Activated CD4-positive, alpha-beta T cell treated with anti-CD3 and anti-CD28 coated beads, Interleukin-2, amount 10 ng/mL, durations not matched to agents 24 days and 14 days (primary cell): ENCODE data around the gene ZMYM4. TPM values are rescaled to one million over a fixed set of nuclear protein-coding genes. Genes with fewer than 3 reads are reported as not detected.
"Not testable (repeated sequence)": the region's sequence is repeated elsewhere in the genome, so short reads cannot be mapped to it uniquely, and the experiment has no call there.

Experiments used
- DNase-seq: peaks from one replicate; pipeline ENCODE4 v3.0.0; 2022
- H3K27ac Mint-ChIP-seq: one replicate; pipeline ENCODE4 v1.8.0; 2022; ENCODE audit warnings: mild to moderate bottlenecking, mixed read lengths
- H3K27me3 Mint-ChIP-seq: one replicate; pipeline ENCODE4 v1.8.0; 2022; ENCODE audit warnings: mixed read lengths
- H3K36me3 Mint-ChIP-seq: one replicate; pipeline ENCODE4 v1.8.0; 2022; ENCODE audit warnings: low read depth, mild to moderate bottlenecking, mixed read lengths
- H3K4me1 Mint-ChIP-seq: one replicate; pipeline ENCODE4 v1.8.0; 2021; ENCODE audit warnings: mixed read lengths
- H3K4me3 Mint-ChIP-seq: one replicate; pipeline ENCODE4 v1.8.0; 2022; ENCODE audit warnings: mild to moderate bottlenecking, moderate library complexity, mixed read lengths
- H3K9me3 Mint-ChIP-seq: one replicate; pipeline ENCODE4 v1.8.0; 2021; ENCODE audit warnings: mixed read lengths
- intact Hi-C: fragments of 100-400 bp; cut with micrococcal nuclease; formaldehyde crosslinking; loops from one replicate; pipeline ENCODE4 v1.15.1; 2023
- total RNA-seq: library from RNA; stranded (reverse); gene quantifications from 2 replicates; pipeline ENCODE4 v1.2.3, GENCODE V29; 2022

The ZMYM4 gene
- total RNA-seq, 1 donor from 2014 or later = 25.6 TPM

DNA sequence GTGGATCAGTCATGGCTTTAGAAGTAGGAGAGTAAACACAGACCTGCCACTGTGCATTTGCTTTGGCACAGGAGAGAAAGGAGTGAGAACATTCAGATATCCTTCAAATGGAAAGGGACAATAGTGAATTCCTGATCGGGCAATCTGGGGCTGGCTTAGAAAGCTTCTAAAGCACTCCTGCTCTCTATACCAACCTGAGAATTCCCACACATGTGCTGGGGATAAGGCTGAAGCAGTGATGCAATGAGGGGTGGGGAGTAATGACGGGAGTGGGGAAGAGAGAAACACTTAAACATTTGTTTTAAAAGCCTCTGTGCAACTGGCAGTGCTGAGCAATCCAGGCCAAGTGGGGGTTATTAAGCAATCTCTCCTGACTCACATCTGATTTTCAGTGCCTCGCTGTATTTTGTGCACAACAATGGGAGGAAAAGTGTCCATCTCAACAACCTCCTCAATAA is 179.9 kb downstream of the ZMYM4 start:
- Mint-ChIP-seq H3K27me3 (no peaks in the 10 kb centered on the region), H3K27ac (no peak overlapping the region), H3K36me3 (peaks cover 26% of the 10 kb centered on the region), H3K9me3 (no peaks in the 10 kb centered on the region), H3K4me1 (peaks cover 26% of the 10 kb centered on the region), H3K4me3 (no peak overlapping the region)
- DNase-seq = no peak
- intact Hi-C loops = loop anchor here (10.0 kb wide), 1 partner anchor 244 kb away; no protein-coding TSS in a partner anchor

DNA sequence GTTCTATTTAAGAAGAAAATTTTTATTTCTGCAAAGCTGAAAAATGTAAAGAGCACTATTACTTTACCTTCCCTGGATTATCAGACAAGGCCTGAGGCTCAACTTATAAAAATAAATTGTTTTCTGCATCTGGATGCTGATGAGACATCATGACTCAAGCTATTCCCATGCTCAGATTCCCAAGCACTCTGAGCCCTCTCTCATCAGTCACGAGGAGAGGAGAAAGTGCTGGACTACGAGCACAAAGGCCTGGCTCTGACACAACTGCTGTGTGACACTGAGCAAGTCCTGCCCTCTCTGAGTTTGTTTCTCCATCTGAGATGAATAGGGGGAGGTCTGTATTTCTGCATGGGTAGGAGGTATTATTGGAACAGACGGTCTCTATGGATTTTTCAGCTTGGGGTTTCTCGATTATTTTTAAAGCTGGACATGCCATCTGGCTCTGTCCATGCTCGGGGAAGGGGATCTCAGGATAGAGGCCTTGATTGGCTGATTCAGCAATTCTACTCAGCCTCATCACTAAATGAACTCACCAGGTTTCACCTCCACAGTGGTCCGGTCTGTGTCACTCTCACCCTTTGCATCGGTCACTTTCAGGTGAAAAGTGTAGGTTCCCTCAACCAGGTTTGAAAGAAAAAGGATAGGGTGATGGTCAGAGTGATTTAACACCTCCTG is 181.0 kb downstream of the ZMYM4 start:
- no peaks in the 10 kb centered on the region for H3K27me3 Mint-ChIP-seq
- H3K36me3 Mint-ChIP-seq = peaks cover 32% of the 10 kb centered on the region
- DNase-seq = no peak
- H3K4me3 Mint-ChIP-seq = no peak overlapping the region
- H3K9me3 Mint-ChIP-seq = no peaks in the 10 kb centered on the region
- H3K4me1 Mint-ChIP-seq = peaks cover 26% of the 10 kb centered on the region
- intact Hi-C loops = loop anchor here (5.0 to 10.0 kb wide), 4 partner anchors 58 to 325 kb away; partner anchors contain the start of gene C1orf216
- no peak overlapping the region for H3K27ac Mint-ChIP-seq

DNA sequence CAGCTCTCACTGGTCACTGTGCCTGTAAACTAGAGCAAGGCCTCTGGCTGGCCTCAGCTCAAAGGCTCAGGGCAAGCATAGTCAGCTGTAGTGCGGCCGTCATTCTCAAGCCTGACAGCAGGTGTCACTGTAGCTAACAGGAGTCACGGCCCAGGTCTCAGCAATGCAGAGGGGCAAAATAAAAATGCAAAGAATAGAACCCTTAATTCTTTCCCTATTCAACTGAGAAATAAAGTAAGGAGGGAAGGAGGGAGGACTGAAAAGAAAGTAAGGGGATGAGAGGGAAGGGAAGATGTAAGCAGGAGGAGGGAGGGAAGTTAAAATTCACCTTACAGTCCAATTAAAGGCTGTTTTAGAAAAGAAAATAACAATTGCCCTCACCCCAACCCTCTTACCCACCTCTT is 182.6 kb downstream of the ZMYM4 start:
- intact Hi-C loops = loop anchor here (1.0 to 10.0 kb wide), 5 partner anchors 56 to 324 kb away; partner anchors contain the start of gene C1orf216
- Mint-ChIP-seq H3K4me3 (no peak overlapping the region), H3K4me1 (peaks cover 29% of the 10 kb centered on the region), H3K27me3 (no peaks in the 10 kb centered on the region), H3K27ac (peak overlapping the region; percentile 48), H3K36me3 (peaks cover 40% of the 10 kb centered on the region), H3K9me3 (no peaks in the 10 kb centered on the region)
- peak; percentile 94 for DNase-seq

DNA sequence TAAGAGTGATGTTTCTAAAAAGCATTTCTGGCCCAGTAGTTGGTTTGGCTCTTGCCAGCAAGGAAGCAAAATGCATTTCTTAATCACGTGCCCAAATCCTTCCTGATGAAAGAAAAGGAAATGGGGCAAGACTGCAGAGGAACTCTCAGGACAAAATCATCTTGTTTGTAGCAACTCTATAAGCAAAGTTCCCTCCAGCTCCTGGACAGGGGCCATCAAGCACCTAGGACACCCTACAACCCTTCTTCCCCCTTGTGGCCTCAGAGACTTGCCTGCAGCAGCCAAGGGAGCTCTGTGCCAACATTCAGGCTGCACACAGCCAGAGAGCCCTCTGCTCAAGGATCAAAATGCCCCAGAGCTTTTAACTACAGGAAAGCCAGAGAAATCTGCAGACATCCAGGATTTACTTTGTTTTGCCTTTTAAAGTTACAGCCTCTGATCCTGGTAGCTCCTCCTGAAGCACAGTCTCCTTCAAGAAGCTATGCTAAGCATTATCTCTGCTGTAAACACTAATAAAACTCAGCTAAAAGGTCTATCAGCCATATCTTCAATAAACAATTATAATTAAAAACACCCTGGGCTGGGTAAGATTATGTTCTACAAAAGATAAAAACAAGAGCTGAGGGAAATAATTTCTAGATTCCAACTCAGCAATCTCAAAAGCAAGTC is 183.7 kb downstream of the ZMYM4 start:
- no peak overlapping the region for H3K4me3 Mint-ChIP-seq
- no peak overlapping the region for H3K27ac Mint-ChIP-seq
- DNase-seq = no peak
- H3K9me3 Mint-ChIP-seq = no peaks in the 10 kb centered on the region
- peaks cover 28% of the 10 kb centered on the region for H3K4me1 Mint-ChIP-seq
- H3K27me3 Mint-ChIP-seq = no peaks in the 10 kb centered on the region
- intact Hi-C loops = loop anchor here (5.0 to 10.0 kb wide), 3 partner anchors 55 to 323 kb away; partner anchors contain the start of gene C1orf216
- peaks cover 41% of the 10 kb centered on the region for H3K36me3 Mint-ChIP-seq

DNA sequence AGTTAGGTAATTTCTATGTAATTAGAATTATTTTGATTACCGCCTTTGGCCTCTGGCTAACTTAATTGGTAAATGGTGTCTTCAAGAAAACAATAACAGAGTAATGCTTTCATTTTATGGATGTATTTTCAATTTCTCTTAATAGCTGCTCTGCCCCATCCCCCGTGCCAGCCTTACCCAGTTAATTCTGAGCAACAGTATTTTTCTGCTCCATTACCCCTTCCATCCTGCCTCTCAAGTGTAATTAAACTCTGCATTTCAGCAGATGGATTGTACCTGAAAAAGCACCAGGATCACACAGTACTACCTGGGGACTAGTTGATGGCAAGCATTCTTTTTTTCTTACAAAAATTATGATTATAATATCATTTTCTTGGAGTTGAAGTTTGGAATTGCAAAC is 184.5 kb downstream of the ZMYM4 start:
- Mint-ChIP-seq H3K9me3 (no peaks in the 10 kb centered on the region), H3K36me3 (peaks cover 35% of the 10 kb centered on the region), H3K27me3 (no peaks in the 10 kb centered on the region), H3K27ac (no peak overlapping the region), H3K4me3 (no peak overlapping the region), H3K4me1 (peaks cover 22% of the 10 kb centered on the region)
- intact Hi-C loops = loop anchor here (5.0 to 10.0 kb wide), 3 partner anchors 54 to 322 kb away; partner anchors contain the start of gene C1orf216
- no peak for DNase-seq

DNA sequence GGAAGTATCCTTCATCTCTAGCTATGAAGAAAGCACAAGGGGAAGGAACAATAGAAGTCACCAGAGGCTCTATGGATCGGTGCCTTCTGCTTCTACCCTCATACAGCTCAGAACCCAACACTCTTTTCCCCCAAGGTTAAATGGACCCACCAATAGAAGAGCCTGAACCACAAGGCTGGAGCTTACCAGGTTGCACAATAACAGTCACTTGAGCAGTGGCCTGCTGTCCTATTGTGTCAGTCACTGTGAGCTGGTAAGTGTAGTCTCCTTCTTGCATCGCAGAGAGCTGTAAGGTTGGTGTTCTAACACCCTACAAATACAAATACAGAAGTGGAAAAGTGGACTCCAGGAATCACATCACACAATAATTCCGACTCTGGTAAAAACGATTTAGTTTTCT is 185.7 kb downstream of the ZMYM4 start:
- intact Hi-C loops = loop anchor here (5.0 to 10.0 kb wide), 3 partner anchors 53 to 321 kb away; partner anchors contain the start of gene C1orf216
- DNase-seq = no peak
- Mint-ChIP-seq H3K9me3 (no peaks in the 10 kb centered on the region), H3K36me3 (peaks cover 33% of the 10 kb centered on the region), H3K27ac (no peak overlapping the region), H3K4me3 (no peak overlapping the region), H3K27me3 (no peaks in the 10 kb centered on the region), H3K4me1 (peaks cover 22% of the 10 kb centered on the region)

DNA sequence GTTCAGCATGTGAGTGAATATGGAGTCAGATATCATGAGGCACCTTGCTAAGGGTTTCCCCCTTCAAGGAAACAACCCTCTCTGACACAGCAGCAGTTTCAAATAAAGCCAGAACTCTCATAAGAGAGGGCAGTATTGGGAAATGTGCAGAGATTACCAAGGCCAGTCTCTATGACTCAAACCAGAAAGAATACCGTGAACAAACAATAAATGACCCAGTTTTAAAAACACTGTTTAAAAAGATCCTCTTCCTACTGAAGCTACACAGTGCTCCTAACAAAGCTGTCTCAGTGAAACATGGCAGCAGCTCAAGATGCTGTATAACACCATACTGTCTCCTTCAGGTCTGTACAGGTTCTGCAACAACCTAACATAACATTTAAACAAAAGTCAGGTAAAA is 186.1 kb downstream of the ZMYM4 start:
- no peaks in the 10 kb centered on the region for H3K9me3 Mint-ChIP-seq
- peaks cover 30% of the 10 kb centered on the region for H3K36me3 Mint-ChIP-seq
- peaks cover 22% of the 10 kb centered on the region for H3K4me1 Mint-ChIP-seq
- no peak for DNase-seq
- no peak overlapping the region for H3K27ac Mint-ChIP-seq
- intact Hi-C loops = loop anchor here (5.0 to 10.0 kb wide), 3 partner anchors 53 to 320 kb away; partner anchors contain the start of gene C1orf216
- H3K4me3 Mint-ChIP-seq = no peak overlapping the region
- no peaks in the 10 kb centered on the region for H3K27me3 Mint-ChIP-seq

DNA sequence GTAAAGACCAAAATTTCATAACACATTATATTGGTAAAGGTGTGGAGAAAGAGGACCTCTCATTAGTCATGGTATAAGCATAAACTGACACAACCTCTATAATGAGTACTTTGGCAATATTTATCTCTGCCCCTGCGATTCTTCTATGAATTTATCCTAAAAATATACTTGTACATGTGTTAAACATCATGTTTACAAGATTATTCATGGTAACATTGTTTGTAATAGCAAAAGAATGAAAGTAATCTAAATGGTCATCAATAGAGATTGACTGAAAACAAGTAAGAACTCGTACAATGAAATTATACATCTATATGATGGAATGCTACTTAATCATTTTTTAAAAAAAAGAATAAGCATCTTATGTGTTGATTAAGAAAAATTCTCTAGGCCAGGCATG is 192.3 kb downstream of the ZMYM4 start:
- Mint-ChIP-seq H3K36me3 (peaks cover 60% of the 10 kb centered on the region), H3K27me3 (no peaks in the 10 kb centered on the region), H3K4me3 (no peak overlapping the region), H3K4me1 (peaks cover 4% of the 10 kb centered on the region), H3K9me3 (peaks cover 9% of the 10 kb centered on the region), H3K27ac (no peak overlapping the region)
- intact Hi-C loops = no loop called here
- DNase-seq = no peak

DNA sequence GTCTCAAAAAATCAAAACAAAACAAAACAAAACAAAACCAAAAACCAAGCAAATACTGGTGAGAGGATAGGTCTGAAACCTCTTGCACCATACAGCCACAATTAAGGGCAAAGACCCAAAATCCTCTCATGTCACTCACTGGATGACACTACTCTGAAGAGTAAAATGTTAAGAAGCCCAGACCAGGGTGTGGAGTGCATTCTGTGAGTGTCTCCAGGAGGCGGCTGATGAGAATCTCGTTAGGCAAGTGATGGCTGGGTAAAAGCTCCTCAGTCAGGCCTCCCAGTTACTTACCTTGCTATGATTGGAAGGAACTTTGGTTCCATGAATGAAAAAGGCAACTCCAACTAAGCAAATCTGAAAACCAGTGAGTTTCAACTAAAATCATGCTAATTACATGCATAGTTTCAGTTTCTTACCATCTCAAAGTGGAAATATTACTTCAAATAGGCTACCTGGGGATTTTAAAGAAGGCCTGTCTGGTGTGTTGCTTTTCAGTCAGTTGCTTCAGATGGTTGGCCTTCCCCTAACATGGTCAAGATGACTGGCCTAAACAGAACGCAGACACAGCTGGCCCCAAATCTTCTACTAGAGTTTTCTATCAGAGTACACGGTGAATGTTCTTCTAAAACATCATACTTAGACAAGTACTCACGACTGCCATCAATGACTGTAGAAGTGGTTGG is 193.6 kb downstream of the ZMYM4 start:
- no peak overlapping the region for H3K4me3 Mint-ChIP-seq
- peaks cover 4% of the 10 kb centered on the region for H3K4me1 Mint-ChIP-seq
- intact Hi-C loops = no loop called here
- H3K27me3 Mint-ChIP-seq = no peaks in the 10 kb centered on the region
- H3K9me3 Mint-ChIP-seq = peaks cover 9% of the 10 kb centered on the region
- H3K27ac Mint-ChIP-seq = peak overlapping the region; percentile 18
- no peak for DNase-seq
- peaks cover 63% of the 10 kb centered on the region for H3K36me3 Mint-ChIP-seq

DNA sequence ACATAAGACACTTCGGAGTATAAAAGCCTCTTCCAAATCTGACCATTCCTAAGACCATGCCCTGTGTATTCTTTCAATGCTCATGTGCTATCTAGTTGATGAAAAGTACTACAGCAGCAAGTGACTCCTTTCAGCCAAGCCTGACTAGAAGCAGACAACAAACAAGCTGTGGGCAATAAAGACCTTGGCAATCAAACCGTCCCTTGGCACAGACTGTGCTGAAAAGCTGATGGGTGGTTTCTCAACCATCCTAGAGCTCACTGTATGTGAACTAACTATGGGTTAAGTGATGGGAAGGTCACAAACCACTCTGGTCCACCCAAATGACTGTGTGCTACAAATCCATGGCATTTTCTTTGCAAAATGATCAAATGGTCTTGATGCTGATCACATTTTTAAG is 194.7 kb downstream of the ZMYM4 start:
- Mint-ChIP-seq H3K27me3 (no peaks in the 10 kb centered on the region), H3K36me3 (peaks cover 69% of the 10 kb centered on the region), H3K27ac (no peak overlapping the region), H3K4me1 (peaks cover 4% of the 10 kb centered on the region), H3K9me3 (peaks cover 10% of the 10 kb centered on the region), H3K4me3 (no peak overlapping the region)
- intact Hi-C loops = no loop called here
- no peak for DNase-seq

DNA sequence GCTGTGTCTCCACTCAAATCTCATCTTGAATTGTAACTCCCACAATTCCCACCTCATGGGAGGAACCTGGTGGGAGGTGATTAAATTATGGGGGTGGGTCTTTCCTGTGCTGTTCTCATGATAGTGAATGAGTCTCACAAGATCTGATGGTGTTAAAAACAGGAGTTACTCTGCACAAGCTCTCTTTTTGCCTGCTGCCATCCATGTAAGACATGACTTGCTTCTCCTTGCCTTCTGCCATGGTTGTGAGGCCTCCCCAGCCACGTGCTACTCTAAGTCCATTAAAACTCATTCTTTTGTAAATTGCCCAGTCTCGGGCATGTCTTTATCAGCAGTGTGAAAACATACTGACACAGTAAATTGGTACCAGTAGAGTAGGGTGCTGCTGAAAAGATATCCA is 195.2 kb downstream of the ZMYM4 start:
- intact Hi-C loops, H3K27me3 Mint-ChIP-seq, H3K27ac Mint-ChIP-seq, DNase-seq, H3K4me1 Mint-ChIP-seq, H3K4me3 Mint-ChIP-seq: not testable (repeated sequence)
- Mint-ChIP-seq H3K9me3 (peaks cover 13% of the 10 kb centered on the region), H3K36me3 (peaks cover 73% of the 10 kb centered on the region)

DNA sequence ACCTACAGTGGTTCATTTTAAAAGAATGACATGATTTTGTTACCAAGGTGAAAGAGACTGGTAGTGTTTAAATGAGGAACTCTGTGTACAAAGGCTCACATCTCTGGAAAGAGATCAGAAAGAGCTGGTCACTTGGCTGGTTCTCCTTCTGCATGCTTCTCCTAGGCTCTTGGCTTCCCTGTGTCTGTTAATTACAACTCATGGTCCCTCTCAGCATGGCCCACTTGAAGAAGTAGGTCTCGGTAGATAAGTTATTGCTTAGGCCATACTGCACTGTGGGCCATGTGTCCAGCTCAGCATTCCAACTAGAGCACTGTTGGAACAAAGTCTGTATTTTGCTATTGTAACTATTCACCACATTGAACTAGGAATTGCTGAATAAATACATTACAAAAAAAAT is 197.6 kb downstream of the ZMYM4 start:
- peaks cover 74% of the 10 kb centered on the region for H3K36me3 Mint-ChIP-seq
- no peak overlapping the region for H3K4me3 Mint-ChIP-seq
- no peak for DNase-seq
- H3K9me3 Mint-ChIP-seq = peaks cover 13% of the 10 kb centered on the region
- no peaks in the 10 kb centered on the region for H3K27me3 Mint-ChIP-seq
- intact Hi-C loops = no loop called here
- no peak overlapping the region for H3K27ac Mint-ChIP-seq
- peaks cover 4% of the 10 kb centered on the region for H3K4me1 Mint-ChIP-seq

DNA sequence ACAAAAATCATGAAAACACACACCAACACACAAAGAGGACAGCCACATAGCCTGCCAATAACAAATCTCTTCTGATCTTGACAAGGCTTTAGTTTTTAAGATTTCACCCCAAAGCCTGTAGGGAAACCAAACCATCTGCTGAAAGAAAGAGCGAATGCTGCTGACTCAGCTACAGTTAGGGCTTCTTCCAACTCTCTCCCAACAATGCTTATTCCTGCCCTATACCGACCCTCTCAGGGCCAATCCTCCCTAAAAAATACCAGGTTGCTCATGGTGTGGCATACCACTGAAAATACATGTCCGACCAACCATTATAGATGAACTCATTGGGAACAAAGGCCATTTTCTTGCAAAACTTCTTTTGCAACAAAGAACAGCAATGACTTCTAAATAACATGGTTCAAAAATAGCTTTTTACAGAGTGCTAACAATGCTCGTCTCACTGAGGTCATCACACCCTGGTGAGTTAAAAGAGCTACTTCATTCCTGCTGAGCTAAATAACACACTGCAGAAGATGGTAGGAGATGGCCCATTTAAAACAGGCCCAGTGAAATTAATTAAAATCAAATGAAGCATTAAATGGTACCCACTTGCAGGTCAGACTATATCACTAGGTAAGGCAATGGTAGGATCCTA is 202.6 kb downstream of the ZMYM4 start:
- Mint-ChIP-seq H3K9me3 (peaks cover 4% of the 10 kb centered on the region), H3K27ac (no peak overlapping the region), H3K36me3 (peaks cover 54% of the 10 kb centered on the region), H3K4me3 (no peak overlapping the region), H3K27me3 (no peaks in the 10 kb centered on the region), H3K4me1 (peaks cover 3% of the 10 kb centered on the region)
- DNase-seq = no peak
- intact Hi-C loops = no loop called here
